HG02973 (cell line): ENCODE results near the gene SCO2.

Experiments
- ATAC-seq: cut with Tn5 transposase; IDR thresholded peaks from one replicate; pipeline ENCODE4 v1.9.1; 2021; ENCODE audit warnings: moderate library complexity; ENCODE audit not compliant: unreplicated experiment

Gene SCO2

DNA sequence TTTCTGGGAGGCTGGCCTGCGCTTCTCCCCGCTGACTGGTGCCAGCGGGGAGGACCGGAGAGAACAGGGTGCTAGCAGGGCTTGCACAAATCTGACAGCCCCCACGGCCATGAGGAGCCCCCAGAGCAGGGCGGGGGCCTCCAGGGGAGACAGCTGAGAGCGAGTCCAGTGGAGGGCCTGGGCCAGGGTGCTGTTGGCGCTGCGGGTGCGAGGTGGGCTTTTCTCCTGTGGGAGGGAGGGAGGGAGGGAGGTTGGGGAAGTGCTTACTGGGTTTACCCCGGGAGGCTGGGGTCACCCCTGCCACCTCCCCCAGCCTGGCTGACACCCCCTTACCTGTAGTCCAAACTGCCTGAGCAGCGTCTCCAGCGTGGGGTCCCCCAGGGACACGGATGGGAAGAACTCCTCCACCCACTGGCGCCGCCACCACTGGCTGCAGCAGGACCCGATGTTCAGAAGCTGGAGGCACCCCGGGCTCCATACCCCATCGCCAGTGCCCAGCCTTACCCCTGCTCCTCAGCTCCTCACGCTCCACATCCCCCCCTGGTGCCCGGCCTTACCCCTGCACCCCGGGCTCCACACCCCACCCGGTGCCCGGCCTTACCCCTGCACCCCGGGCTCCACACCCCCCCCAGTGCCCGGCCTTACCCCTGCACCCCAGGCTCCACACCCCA lies 21.8 kb downstream of the SCO2 start:
- ATAC-seq: no peak

- no peak for ATAC-seq
Observed at GRCh38 chr22:50502628-50503474, 22.5 kb downstream of the SCO2 start.

DNA sequence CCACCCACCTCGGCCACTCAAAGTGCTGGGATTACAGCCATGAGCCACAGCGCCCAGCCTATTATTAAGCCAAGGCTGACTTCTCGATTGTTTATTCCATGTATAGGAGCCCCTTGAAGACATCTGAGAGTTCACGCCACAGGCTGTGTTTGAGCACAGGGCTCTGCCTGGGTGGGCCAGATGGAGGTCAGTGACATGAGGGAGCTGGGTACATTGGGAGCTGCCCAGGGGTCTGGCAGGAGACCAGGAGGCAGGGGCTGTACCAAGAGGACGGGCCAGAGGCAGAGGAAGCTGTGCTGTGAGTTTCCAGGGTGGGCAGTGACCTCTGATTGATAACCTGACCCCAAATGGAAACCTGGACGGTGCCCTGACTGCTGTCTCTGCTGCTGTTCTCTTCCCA lies 23.3 kb downstream of the SCO2 start:
- no peak for ATAC-seq

GRCh38 chr22:50500452-50500851 lies 24.9 kb downstream of the SCO2 start:
- ATAC-seq: no peak

DNA sequence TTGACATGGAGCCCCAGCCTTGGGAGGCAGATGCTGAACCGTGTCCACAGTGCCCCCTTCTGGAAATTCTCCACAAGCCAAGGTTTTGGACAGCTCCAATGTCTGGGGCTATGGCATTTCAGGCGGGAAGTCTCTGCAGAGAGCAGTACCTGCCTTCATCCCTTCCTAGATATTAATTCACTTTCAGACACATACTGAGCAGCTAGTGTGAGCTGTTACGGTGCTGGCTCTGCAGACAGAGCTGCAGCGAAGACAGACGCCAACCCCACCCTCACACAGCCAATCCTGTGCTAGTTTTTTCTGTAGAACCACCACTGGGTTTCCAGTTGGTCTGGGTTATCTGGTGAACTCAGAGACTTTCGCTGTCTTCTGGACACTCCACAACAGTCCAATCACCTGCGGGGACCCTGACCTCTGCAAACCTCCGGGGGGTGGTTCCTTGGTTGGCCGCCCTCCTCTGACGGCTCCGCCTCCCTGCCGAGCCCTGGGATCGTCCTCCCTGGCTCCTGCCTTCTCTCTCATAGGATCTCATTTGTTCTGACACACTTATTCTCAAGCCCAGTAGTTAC lies 27.0 kb downstream of the SCO2 start:
- no peak for ATAC-seq

GRCh38 chr22:50497093-50497492 lies 28.3 kb downstream of the SCO2 start:
- ATAC-seq: no peak

GRCh38 chr22:50490531-50491308 lies 34.7 kb downstream of the SCO2 start:
- ATAC-seq: no peak

GRCh38 chr22:50489363-50490243 lies 35.8 kb downstream of the SCO2 start:
- ATAC-seq: no peak

GRCh38 chr22:50488886-50489285 lies 36.5 kb downstream of the SCO2 start:
- no peak for ATAC-seq

- no peak for ATAC-seq
Observed at GRCh38 chr22:50488006-50488677, 37.3 kb downstream of the SCO2 start.

GRCh38 chr22:50487290-50488005 lies 38.0 kb downstream of the SCO2 start:
- no peak for ATAC-seq

DNA sequence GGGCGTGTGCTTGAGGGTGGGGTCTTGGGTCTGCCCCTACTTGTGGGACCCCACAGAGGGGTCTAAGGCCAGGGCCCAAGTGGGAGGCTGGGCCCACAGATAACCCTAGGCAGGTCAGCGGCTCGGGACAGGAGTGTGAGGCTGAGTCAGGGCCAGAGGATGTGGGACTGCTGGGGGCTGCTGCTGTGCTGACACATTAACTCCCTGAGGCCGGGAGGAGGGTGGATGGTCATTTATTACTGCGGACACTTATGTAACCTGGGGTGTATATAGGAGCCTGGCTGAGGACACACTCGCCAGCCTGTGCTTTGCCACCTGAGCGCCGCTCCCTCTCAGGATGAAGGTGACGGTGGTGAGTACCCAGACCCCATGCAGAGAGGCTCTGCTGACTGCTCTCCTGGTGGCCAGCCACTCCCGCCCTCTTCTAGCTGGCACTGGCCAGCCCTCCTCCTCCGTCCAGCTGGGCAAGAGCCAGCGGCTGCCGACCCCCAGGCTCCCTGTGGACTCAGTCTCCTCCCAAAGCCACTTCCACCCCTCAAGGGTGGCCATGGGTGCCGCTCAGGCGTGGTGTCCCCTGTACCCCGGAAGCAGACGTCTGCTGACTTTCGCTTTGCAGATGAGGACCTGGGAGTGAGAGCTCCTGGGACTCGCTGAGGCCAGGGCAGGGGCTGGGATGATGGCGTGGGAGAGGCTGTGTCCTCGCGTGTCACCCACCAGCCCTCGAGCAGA lies 38.7 kb downstream of the SCO2 start, which contains the start of gene MIOX:
Gene MIOX (plus strand): TSS at position 299 of the 729 bp plus-strand sequence. CDS start 39 bp downstream, at position 338.
- ATAC-seq: no peak

- ATAC-seq: no peak
Observed at GRCh38 chr22:50485221-50486131, 39.9 kb downstream of the SCO2 start.

- no peak for ATAC-seq
Observed at GRCh38 chr22:50483977-50484853, 41.2 kb downstream of the SCO2 start.

GRCh38 chr22:50483556-50483955 lies 41.8 kb downstream of the SCO2 start:
- no peak for ATAC-seq

- no peak for ATAC-seq
Observed at GRCh38 chr22:50483106-50483505, 42.3 kb downstream of the SCO2 start.
